HFFc6 (cell line): ENCODE measurements around the gene PHF21B. TPM values are rescaled to one million over a fixed set of nuclear protein-coding genes. Genes with fewer than 3 reads are reported as not detected.

ENCODE experiments used
- DNase-seq: peaks from one replicate; pipeline ENCODE4 v3.0.0-alpha.2; 2018
- H3K27ac Mint-ChIP-seq: 2 replicates; pipeline ENCODE4 v1.8.0; 2020; ENCODE audit warnings: mild to moderate bottlenecking, mixed read lengths
- H3K27me3 Mint-ChIP-seq: 2 replicates; pipeline ENCODE4 v1.8.0; 2021; ENCODE audit warnings: mild to moderate bottlenecking, moderate library complexity, mixed read lengths; ENCODE audit not compliant: insufficient read depth
- H3K36me3 Mint-ChIP-seq: 2 replicates; pipeline ENCODE4 v1.8.0; 2021; ENCODE audit warnings: low read depth, mixed read lengths
- H3K4me1 Mint-ChIP-seq: 2 replicates; pipeline ENCODE4 v1.8.0; 2020; ENCODE audit warnings: low read depth, mixed read lengths
- H3K4me3 Mint-ChIP-seq: 2 replicates; pipeline ENCODE4 v1.8.0; 2020; ENCODE audit warnings: mild to moderate bottlenecking, moderate library complexity, mixed read lengths
- H3K9me3 Mint-ChIP-seq: 2 replicates; pipeline ENCODE4 v1.8.0; 2020; ENCODE audit warnings: mild to moderate bottlenecking, mixed read lengths
- total RNA-seq, 6 experiments: library from RNA; stranded (reverse); fragmentation: NEBNext Ultra II Directional; extraction: Animal tissue kit (Norgen Biotek cat#: 25700); gene quantifications; 2 replicates in 1 of 6; 3 replicates in 5 of 6; pipeline ENCODE4 v1.2.3, GENCODE V29; 2021
- TF ChIP-seq, protein P1 (sequence below): fragments of 200-600 bp; sonication (generic); IDR thresholded peaks from 2 replicates; pipeline ENCODE4 v1.5.0; 2021; ENCODE audit warnings: antibody characterized with exemption, mild to moderate bottlenecking

The PHF21B gene
- total RNA-seq, 6 experiments from 2014 or later: not detected

GRCh38 chr22:44934454-44934735 lies 75.4 kb downstream of the PHF21B start:
- H3K9me3 Mint-ChIP-seq: no peaks in the 10 kb centered on the region; the same call in 1 of the 2 replicates
- no peak overlapping the region for H3K27ac Mint-ChIP-seq
- DNase-seq: no peak
- TF ChIP-seq, protein P1, sequence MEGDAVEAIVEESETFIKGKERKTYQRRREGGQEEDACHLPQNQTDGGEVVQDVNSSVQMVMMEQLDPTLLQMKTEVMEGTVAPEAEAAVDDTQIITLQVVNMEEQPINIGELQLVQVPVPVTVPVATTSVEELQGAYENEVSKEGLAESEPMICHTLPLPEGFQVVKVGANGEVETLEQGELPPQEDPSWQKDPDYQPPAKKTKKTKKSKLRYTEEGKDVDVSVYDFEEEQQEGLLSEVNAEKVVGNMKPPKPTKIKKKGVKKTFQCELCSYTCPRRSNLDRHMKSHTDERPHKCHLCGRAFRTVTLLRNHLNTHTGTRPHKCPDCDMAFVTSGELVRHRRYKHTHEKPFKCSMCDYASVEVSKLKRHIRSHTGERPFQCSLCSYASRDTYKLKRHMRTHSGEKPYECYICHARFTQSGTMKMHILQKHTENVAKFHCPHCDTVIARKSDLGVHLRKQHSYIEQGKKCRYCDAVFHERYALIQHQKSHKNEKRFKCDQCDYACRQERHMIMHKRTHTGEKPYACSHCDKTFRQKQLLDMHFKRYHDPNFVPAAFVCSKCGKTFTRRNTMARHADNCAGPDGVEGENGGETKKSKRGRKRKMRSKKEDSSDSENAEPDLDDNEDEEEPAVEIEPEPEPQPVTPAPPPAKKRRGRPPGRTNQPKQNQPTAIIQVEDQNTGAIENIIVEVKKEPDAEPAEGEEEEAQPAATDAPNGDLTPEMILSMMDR: no peak
- H3K4me1 Mint-ChIP-seq: no peaks in the 10 kb centered on the region
- H3K4me3 Mint-ChIP-seq: no peak overlapping the region
- H3K27me3 Mint-ChIP-seq: peaks cover 27% of the 10 kb centered on the region
- no peaks in the 10 kb centered on the region for H3K36me3 Mint-ChIP-seq

DNA sequence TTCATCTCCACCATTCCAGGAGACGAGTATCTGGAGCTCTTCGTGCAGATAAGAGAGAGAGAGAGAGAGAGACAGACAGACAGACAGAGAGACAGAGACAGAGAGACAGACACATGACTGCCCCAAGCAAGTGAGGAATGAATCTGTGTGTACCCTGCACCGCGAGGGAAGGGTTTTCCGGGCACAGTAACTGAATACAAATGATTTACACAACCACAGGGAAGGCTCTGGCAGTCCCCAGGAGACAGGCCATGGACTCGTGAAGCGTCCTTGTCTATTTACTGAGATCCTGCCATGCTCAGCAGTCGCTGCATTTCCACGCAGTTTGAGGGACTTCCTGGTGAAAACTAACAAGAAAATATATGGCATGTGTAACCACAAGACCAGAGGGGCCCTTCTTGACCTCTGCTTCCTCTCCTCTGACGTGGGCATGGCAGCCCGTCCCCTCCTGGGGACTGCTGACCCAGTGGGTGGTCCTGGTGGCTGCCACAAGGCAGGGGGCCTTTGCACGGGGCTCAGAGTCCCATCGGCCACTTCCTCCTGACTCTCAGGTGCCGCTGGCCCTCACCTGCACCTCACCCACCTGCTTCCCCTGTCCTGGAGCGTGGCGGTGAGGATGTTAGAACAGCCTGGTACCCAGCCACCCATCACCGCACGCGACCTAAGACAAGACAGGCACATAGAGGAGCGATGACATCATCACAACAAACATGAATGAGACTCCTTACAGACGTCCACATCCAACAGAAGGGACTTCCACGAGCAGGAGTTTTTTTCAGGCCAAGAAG lies 75.9 kb downstream of the PHF21B start:
- no peak overlapping the region for H3K4me3 Mint-ChIP-seq
- H3K36me3 Mint-ChIP-seq: no peaks in the 10 kb centered on the region
- no peak for DNase-seq

GRCh38 chr22:44932493-44932892 lies 77.3 kb downstream of the PHF21B start:
- Mint-ChIP-seq H3K4me1 (no peaks in the 10 kb centered on the region), H3K27me3 (peaks cover 24% of the 10 kb centered on the region), H3K36me3 (no peaks in the 10 kb centered on the region), H3K27ac (no peak overlapping the region), H3K9me3 (peaks cover 3% of the 10 kb centered on the region; the same call in 1 of the 2 replicates), H3K4me3 (no peak overlapping the region)
- no peak for DNase-seq
- TF ChIP-seq, protein P1: no peak

More for the DNA sequence above, 75.9 kb downstream of the PHF21B start:
- Mint-ChIP-seq H3K27ac (no peak overlapping the region), H3K27me3 (peaks cover 24% of the 10 kb centered on the region), H3K9me3 (no peaks in the 10 kb centered on the region; the same call in 1 of the 2 replicates), H3K4me1 (no peaks in the 10 kb centered on the region)
- TF ChIP-seq, protein P1: no peak

- no peaks in the 10 kb centered on the region for H3K36me3 Mint-ChIP-seq
- peaks cover 4% of the 10 kb centered on the region; the same call in 1 of the 2 replicates for H3K9me3 Mint-ChIP-seq
- no peak for DNase-seq
- TF ChIP-seq, protein P1: no peak
- peaks cover 26% of the 10 kb centered on the region for H3K27me3 Mint-ChIP-seq
- H3K4me3 Mint-ChIP-seq: no peak overlapping the region
- no peaks in the 10 kb centered on the region for H3K4me1 Mint-ChIP-seq
- no peak overlapping the region for H3K27ac Mint-ChIP-seq
These were observed 78.0 kb downstream of the PHF21B start for GRCh38 chr22:44931766-44932165.

DNA sequence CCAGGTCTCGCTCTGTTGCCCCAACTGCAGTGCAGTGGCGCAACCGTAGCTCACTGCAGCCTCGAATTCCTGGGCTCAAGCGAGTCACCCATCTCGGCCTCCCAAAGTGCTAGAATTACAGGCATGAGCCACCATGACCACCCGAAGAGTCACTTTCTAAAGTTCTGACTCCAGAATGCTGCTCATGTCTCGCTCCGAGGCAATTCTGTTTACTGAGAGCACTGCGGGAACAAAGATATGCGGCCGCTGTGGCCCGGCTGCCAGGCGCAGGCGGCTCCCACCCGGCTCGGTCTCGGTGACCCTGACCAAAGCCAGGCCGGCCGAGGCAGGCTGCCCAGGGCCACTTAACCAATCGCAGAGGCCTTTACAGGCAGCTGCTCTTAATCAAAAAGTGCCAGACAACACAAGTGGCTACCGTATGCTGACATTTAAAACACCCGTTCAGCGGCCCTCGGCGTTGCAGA lies 78.7 kb downstream of the PHF21B start:
- Mint-ChIP-seq H3K4me3 (no peak overlapping the region), H3K4me1 (no peaks in the 10 kb centered on the region), H3K9me3 (peaks cover 4% of the 10 kb centered on the region; the same call in 1 of the 2 replicates), H3K27me3 (peaks cover 30% of the 10 kb centered on the region), H3K27ac (no peak overlapping the region), H3K36me3 (no peaks in the 10 kb centered on the region)
- peak; percentile 2 for DNase-seq
- TF ChIP-seq, protein P1: no peak
